GM12892 (cell line): ENCODE measurements around the gene RAB31.

Experiments used
- POLR2A ChIP-seq: IDR thresholded peaks from 2 replicates; pipeline ENCODE4 v1.6.1; 2011; ENCODE audit warnings: low read depth, low read length, control low read depth
- TAF1 ChIP-seq: IDR thresholded peaks from 2 replicates; pipeline ENCODE4 v1.6.1; 2011; ENCODE audit warnings: low read depth, mild to moderate bottlenecking, control low read depth, low read length, borderline replicate concordance

DNA sequence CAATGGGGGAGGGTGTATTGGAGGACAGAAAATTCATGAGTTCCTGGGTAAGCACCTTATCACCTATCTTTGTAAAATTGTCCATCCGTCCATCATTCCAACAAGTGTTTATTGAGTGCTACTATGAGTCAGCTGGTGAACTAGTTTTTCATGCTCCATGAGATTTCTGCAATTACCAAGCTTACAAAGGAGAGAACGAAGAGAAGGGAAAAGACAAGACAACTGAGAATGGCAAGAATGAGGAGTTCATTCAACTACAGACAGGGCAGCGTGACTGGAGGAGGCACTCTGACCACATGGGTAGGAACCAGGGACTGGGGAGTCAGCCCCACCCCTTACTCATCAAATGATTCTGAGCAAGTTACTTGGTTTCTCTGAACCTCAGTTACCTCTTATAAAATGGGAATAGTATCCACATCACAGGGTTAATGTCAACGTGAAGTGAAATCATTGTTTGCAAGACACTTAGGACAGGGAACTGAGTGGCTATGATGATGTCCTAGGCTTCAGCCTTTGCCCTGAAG lies 159.0 kb downstream of the RAB31 start:
- TF ChIP-seq POLR2A = no peak
- TF ChIP-seq TAF1 = no peak
